Measurements from ENCODE around the gene CLEC10A.
"Not testable (repeated sequence)": the region's sequence is repeated elsewhere in the genome, so short reads cannot be mapped to it uniquely, and the experiment has no call there.

- TF ChIP-seq CTCF (conservative IDR thresholded peaks at IDR 0.05 in 1 of 2, IDR thresholded peaks at IDR 0.05 in 1 of 2; ENCODE audit: low read depth in 1 of 2, low read length in 2 of 2); EZH2 (IDR thresholded peaks at IDR 0.05; ENCODE audit: low read length, missing control alignments): not testable (repeated sequence)
These were observed 11.4 kb upstream of the CLEC10A start for GRCh38 chr17:7091311-7092005.

All from fibroblast of lung (primary cell).